Brain microvascular endothelial cell (primary cell): ENCODE measurements around the gene LRP5.

ENCODE experiments used
- DNase-seq: peaks from one replicate; pipeline ENCODE4 v3.0.0-alpha.2; 2020
- H3K27ac ChIP-seq: fragments of 250-450 bp; sonication (Bioruptor Pico); 2 replicates; pipeline ENCODE4 v1.5.1; 2020; ENCODE audit warnings: mild to moderate bottlenecking, moderate library complexity
- H3K27me3 ChIP-seq: fragments of 250-450 bp; sonication (Bioruptor Pico); replicated peaks from 2 replicates; pipeline ENCODE4 v1.5.1; 2020; ENCODE audit warnings: mild to moderate bottlenecking
- H3K36me3 ChIP-seq: fragments of 250-450 bp; sonication (Bioruptor Pico); replicated peaks from 2 replicates; pipeline ENCODE4 v1.5.1; 2020; ENCODE audit warnings: mild to moderate bottlenecking
- H3K4me3 ChIP-seq: 2 replicates; pipeline ENCODE4 v1.5.1; 2011; ENCODE audit warnings: low read depth, mild to moderate bottlenecking, control low read depth, low read length, moderate library complexity
- CTCF ChIP-seq: IDR thresholded peaks from 2 replicates; pipeline ENCODE4 v1.5.1; 2011; ENCODE audit warnings: low read depth, mild to moderate bottlenecking, moderate library complexity, low read length, control low read depth, inconsistent platforms; ENCODE audit errors: missing control alignments
- in situ Hi-C: cut with HindIII; loops from 2 replicates; pipeline ENCODE4 v1.10.0; 2017; ENCODE audit warnings: low sequenced_read_pairs, low pct_ligation_motif_present

The LRP5 gene

GRCh38 chr11:68469122-68469521 is 156.7 kb downstream of the LRP5 start:
- peak; percentile 29 for DNase-seq
- no peak for TF ChIP-seq CTCF
- Histone ChIP-seq H3K36me3 (no peaks in the 10 kb centered on the region), H3K27me3 (no peaks in the 10 kb centered on the region), H3K4me3 (no peak overlapping the region), H3K27ac (no peak overlapping the region)
- in situ Hi-C loops = no loop called here

GRCh38 chr11:68469642-68470041 is 157.3 kb downstream of the LRP5 start:
- no peak for TF ChIP-seq CTCF
- no peak overlapping the region for H3K27ac ChIP-seq
- no peak overlapping the region for H3K4me3 ChIP-seq
- DNase-seq = no peak
- in situ Hi-C loops = no loop called here
- no peaks in the 10 kb centered on the region for H3K27me3 ChIP-seq
- no peaks in the 10 kb centered on the region for H3K36me3 ChIP-seq

GRCh38 chr11:68470304-68470811 is 158.0 kb downstream of the LRP5 start:
- no peak for DNase-seq
- Histone ChIP-seq H3K27ac (no peak overlapping the region), H3K27me3 (no peaks in the 10 kb centered on the region), H3K4me3 (no peak overlapping the region), H3K36me3 (no peaks in the 10 kb centered on the region)
- no peak for TF ChIP-seq CTCF
- in situ Hi-C loops = no loop called here

- TF ChIP-seq CTCF = no peak
- Histone ChIP-seq H3K4me3 (no peak overlapping the region), H3K27ac (peak overlapping the region; percentile 52), H3K27me3 (no peaks in the 10 kb centered on the region), H3K36me3 (no peaks in the 10 kb centered on the region)
- peak; percentile 89 for DNase-seq
- in situ Hi-C loops = no loop called here
Observed at GRCh38 chr11:68471360-68472340, 159.3 kb downstream of the LRP5 start.

GRCh38 chr11:68472778-68473177 is 160.4 kb downstream of the LRP5 start:
- TF ChIP-seq CTCF = no peak
- H3K27me3 ChIP-seq = no peaks in the 10 kb centered on the region
- H3K36me3 ChIP-seq = no peaks in the 10 kb centered on the region
- H3K27ac ChIP-seq = no peak overlapping the region
- in situ Hi-C loops = no loop called here
- no peak overlapping the region for H3K4me3 ChIP-seq
- DNase-seq = no peak
